RPMI7951 (cell line): ENCODE data around the gene DFFB. TPM values are rescaled to one million over a fixed set of nuclear protein-coding genes. Genes with fewer than 3 reads are reported as not detected.
"Not testable (repeated sequence)": the region's sequence is repeated elsewhere in the genome, so short reads cannot be mapped to it uniquely, and the experiment has no call there.

Experiments used
- DNase-seq: peaks from one replicate; pipeline ENCODE4 v3.0.0-alpha.2; 2012; ENCODE audit warnings: low read depth
- total RNA-seq: library from RNA; depleted of rRNA; stranded (reverse); fragments of >200 nt; shearing (Covaris generic); gene quantifications from 2 replicates; pipeline ENCODE4 v1.2.3, GENCODE V29; 2014

The DFFB gene
- total RNA-seq, 1 experiment from 2014 or later = 4.4 TPM

GRCh38 chr1:3910049-3910731 is 52.9 kb downstream of the DFFB start:
- DNase-seq = no peak

GRCh38 chr1:3910857-3911845 is 53.9 kb downstream of the DFFB start:
- DNase-seq = peak; percentile 19

- no peak for DNase-seq
Measured at GRCh38 chr1:3911981-3912808, 54.9 kb downstream of the DFFB start.

GRCh38 chr1:3912809-3913685 is 55.8 kb downstream of the DFFB start:
- no peak for DNase-seq

GRCh38 chr1:3914331-3914851 is 57.1 kb downstream of the DFFB start:
- DNase-seq = no peak

- DNase-seq = no peak
Measured at GRCh38 chr1:3914911-3915310, 57.6 kb downstream of the DFFB start.

GRCh38 chr1:3915551-3916121 is 58.4 kb downstream of the DFFB start:
- DNase-seq = no peak

GRCh38 chr1:3917761-3918160 is 60.5 kb downstream of the DFFB start:
- no peak for DNase-seq

- not testable (repeated sequence) for DNase-seq
Measured at GRCh38 chr1:3918359-3918758, 61.1 kb downstream of the DFFB start.

- no peak for DNase-seq
Measured at GRCh38 chr1:3918966-3919611, 61.8 kb downstream of the DFFB start.

- no peak for DNase-seq
Measured at GRCh38 chr1:3919706-3920105, 62.4 kb downstream of the DFFB start.

- no peak for DNase-seq
Measured at GRCh38 chr1:3921765-3922164, 64.5 kb downstream of the DFFB start.

- DNase-seq = peak; percentile 20
Measured at GRCh38 chr1:3922201-3922725, 65.0 kb downstream of the DFFB start.

GRCh38 chr1:3922851-3923250 is 65.6 kb downstream of the DFFB start:
- no peak for DNase-seq

- DNase-seq = no peak
Measured at GRCh38 chr1:3923378-3924185, 66.3 kb downstream of the DFFB start.

- DNase-seq = no peak
Measured at GRCh38 chr1:3924186-3924824, 67.0 kb downstream of the DFFB start.

- peak; percentile 48 for DNase-seq
Measured at GRCh38 chr1:3924825-3925220, 67.5 kb downstream of the DFFB start.

GRCh38 chr1:3925256-3925655 is 68.0 kb downstream of the DFFB start:
- no peak for DNase-seq
